ENCODE measurements around the gene DHX34.

The DHX34 gene

GRCh38 chr19:47432091-47432490 lies 83.0 kb downstream of the DHX34 start:
- no peak for TF ChIP-seq POLR2A (IDR thresholded peaks at IDR 0.05; ENCODE audit: low read depth, low read length)
- FAIRE-seq: no peak

More at GRCh38 chr19:47432091-47432490, 83.0 kb downstream of the DHX34 start:
- no peak for DNase-seq (ENCODE audit: insufficient read length, low spot score)

Data from H54 (cell line).